ENCODE results near the gene VTI1B. TPM values are rescaled to one million over a fixed set of nuclear protein-coding genes. Genes with fewer than 3 reads are reported as not detected.
"Not testable (repeated sequence)": the region's sequence is repeated elsewhere in the genome, so short reads cannot be mapped to it uniquely, and the experiment has no call there.

Gene VTI1B
- total RNA-seq, 1 donor from 2014 or later, result 62.1 TPM

DNA sequence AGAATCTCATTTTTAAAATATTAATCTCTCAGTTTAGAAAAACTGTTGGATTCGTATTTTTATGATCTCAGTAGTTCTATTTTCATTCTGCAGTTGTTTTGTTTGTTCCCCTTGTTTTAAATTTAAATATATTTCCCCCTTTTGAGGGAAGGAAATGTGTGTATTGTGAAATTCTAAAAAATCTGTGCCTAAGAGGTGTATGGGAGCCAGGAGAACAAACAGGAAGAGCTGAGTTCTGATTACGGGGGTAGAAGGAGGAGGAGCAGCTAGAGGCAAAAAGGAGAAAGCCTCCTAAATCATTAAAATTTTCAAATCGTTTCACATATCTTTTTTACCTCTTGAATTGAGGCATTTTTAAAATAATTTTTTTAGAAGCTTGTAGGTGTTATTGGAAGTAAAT lies 29.6 kb upstream of the VTI1B start:
- no peaks in the 10 kb centered on the region for H3K4me1 ChIP-seq
- H3K36me3 ChIP-seq, result no peaks in the 10 kb centered on the region
- no peaks in the 10 kb centered on the region for H3K27me3 ChIP-seq
- no peak for DNase-seq (ENCODE audit: extremely low spot score in 2 of 2)
- H3K27ac ChIP-seq, result no peak overlapping the region
- H3K4me3 ChIP-seq, result no peak overlapping the region
- TF ChIP-seq, protein P1, sequence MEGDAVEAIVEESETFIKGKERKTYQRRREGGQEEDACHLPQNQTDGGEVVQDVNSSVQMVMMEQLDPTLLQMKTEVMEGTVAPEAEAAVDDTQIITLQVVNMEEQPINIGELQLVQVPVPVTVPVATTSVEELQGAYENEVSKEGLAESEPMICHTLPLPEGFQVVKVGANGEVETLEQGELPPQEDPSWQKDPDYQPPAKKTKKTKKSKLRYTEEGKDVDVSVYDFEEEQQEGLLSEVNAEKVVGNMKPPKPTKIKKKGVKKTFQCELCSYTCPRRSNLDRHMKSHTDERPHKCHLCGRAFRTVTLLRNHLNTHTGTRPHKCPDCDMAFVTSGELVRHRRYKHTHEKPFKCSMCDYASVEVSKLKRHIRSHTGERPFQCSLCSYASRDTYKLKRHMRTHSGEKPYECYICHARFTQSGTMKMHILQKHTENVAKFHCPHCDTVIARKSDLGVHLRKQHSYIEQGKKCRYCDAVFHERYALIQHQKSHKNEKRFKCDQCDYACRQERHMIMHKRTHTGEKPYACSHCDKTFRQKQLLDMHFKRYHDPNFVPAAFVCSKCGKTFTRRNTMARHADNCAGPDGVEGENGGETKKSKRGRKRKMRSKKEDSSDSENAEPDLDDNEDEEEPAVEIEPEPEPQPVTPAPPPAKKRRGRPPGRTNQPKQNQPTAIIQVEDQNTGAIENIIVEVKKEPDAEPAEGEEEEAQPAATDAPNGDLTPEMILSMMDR (IDR thresholded peaks at IDR 0.05), result no peak
- TF ChIP-seq POLR2AphosphoS5 (IDR thresholded peaks at IDR 0.05; ENCODE audit: insufficient read depth in 1 of 2, low read depth in 1 of 2) (no peak), POLR2A (IDR thresholded peaks at IDR 0.05) (no peak)
- H3K9me3 ChIP-seq, result no peaks in the 10 kb centered on the region
- intact Hi-C loops (cut with DNase I), result loop anchor here (10.0 kb wide), 1 partner anchor 119 kb away; no protein-coding TSS in a partner anchor

DNA sequence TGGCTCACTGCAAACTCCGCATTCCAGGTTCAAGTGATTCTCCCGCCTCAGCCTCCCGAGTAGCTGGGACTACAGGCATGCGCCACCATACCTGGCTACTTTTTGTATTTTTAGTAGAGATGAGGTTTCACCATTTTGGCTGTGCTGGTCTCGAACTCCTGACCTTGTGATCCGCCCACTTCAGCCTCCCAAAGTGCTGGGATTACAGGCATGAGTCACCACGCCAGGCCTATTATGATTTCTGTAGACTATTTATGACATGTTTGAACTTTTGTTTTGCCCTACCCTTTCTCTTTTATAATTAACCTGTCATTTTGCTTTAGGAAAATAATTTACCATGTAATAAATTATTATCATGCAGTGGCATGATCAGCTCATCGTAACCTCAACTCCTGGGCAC lies 27.1 kb upstream of the VTI1B start, which contains the start of gene RDH12:
TSS of gene RDH12 (plus strand) at position 395 of the 400 bp plus-strand sequence. CDS start 20,757 bp downstream, outside the sequence.
- not testable (repeated sequence) for H3K27ac ChIP-seq; H3K27me3 ChIP-seq; DNase-seq (ENCODE audit: extremely low spot score in 2 of 2); H3K4me3 ChIP-seq; H3K36me3 ChIP-seq; H3K9me3 ChIP-seq; H3K4me1 ChIP-seq
- intact Hi-C loops (cut with DNase I), result loop anchor here (10.0 kb wide), 1 partner anchor 117 kb away; no protein-coding TSS in a partner anchor

DNA sequence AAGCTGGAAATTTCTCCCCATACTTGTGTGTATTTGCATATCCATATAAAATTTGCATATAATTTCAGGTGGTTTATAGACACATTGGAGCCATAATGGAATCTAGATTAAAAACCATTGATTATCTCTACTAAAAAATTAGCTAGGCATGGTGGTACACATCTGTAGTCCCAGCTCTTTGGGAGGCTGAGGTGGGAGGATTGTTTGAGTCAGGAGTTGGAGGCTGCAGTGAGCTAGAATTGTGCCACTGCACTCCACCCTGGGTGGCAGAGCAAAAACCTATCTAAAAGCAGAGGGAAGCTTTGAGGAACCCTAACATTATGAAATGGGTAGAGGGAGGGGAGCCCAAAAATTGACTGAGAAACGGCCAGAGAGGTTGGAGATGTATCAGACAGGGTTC lies 23.7 kb upstream of the VTI1B start:
- intact Hi-C loops (cut with DNase I), result no loop called here
- TF ChIP-seq POLR2AphosphoS5 (IDR thresholded peaks at IDR 0.05; ENCODE audit: insufficient read depth in 1 of 2, low read depth in 1 of 2) (no peak), POLR2A (IDR thresholded peaks at IDR 0.05) (no peak)
- TF ChIP-seq, protein P1 (IDR thresholded peaks at IDR 0.05), result no peak
- Histone ChIP-seq H3K27me3 (no peaks in the 10 kb centered on the region), H3K36me3 (no peaks in the 10 kb centered on the region), H3K4me1 (peaks cover 17% of the 10 kb centered on the region), H3K9me3 (no peaks in the 10 kb centered on the region), H3K27ac (no peak overlapping the region), H3K4me3 (no peak overlapping the region)
- no peak for DNase-seq (ENCODE audit: extremely low spot score in 2 of 2)

DNA sequence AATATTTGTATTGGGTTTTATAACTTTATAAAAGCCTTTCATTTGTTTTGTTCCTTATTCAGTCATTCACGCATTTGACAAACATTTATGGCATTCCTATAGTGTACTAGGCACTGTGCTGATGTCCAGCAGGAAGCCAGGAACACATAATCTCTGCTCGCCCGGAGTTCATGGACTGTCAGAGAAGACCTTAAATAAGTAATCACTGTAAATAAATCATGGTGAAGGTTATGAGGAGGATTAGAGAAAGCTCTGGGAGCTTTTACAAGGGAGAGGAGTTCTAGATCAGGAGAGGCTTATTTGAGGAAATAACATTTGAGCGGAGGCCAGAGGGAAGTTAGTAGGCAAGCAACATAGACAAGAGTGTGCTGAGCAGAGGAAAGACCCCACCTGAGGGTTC lies 22.6 kb upstream of the VTI1B start:
- no peak for TF ChIP-seq POLR2AphosphoS5 (IDR thresholded peaks at IDR 0.05; ENCODE audit: insufficient read depth in 1 of 2, low read depth in 1 of 2)
- no peak for TF ChIP-seq POLR2A (IDR thresholded peaks at IDR 0.05)
- TF ChIP-seq, protein P1 (IDR thresholded peaks at IDR 0.05), result no peak
- H3K9me3 ChIP-seq, result no peaks in the 10 kb centered on the region
- no peak overlapping the region for H3K4me3 ChIP-seq
- H3K27me3 ChIP-seq, result no peaks in the 10 kb centered on the region
- peaks cover 0 to 1% of the 10 kb centered on the region in 2 donors for H3K36me3 ChIP-seq
- intact Hi-C loops (cut with DNase I), result no loop called here
- no peak for DNase-seq (ENCODE audit: extremely low spot score in 2 of 2)
- H3K4me1 ChIP-seq, result peaks cover 18% of the 10 kb centered on the region
- H3K27ac ChIP-seq, result no peak overlapping the region

DNA sequence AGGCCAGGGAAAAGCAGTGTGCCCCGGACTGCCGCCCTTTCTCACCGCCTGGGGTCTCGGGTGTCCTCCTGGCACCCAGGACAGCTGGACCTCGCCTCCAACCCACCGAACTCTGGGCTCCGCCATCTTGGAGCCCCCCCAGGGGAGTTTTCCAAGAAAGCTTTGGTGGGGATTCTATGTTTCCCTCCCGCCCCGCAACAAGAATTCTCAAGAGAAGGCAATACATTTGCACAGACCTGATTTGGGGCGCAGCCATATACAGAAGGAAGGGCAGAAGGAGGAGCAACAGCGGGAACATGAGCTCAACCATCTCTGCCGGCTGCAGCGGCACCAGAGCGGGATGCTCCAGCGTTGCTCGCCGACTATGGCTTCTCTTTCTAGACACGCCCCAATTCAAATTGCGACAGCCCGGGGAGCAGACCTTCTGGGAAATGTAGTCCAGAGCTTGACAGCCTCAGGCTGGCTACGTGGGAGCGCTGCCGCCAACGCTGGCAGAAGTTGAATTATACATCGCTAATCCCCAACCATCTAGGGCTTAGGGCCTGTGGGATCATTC lies 21.0 kb upstream of the VTI1B start, which contains the start of gene RDH11:
TSS of gene RDH11 (minus strand) at position 371 of the 556 bp plus-strand sequence. CDS start at position 310, 61 bp downstream.
- Histone ChIP-seq H3K9me3 (no peaks in the 10 kb centered on the region), H3K27ac (peak within 1 kb of the TSS; percentile 80), H3K27me3 (no peaks in the 10 kb centered on the region), H3K36me3 (peaks cover 0 to 16% of the 10 kb centered on the region in 2 donors), H3K4me1 (peaks cover 18% of the 10 kb centered on the region), H3K4me3 (peak within 1 kb of the TSS; percentile 79 to 86)
- intact Hi-C loops (cut with DNase I), result no loop called here
- TF ChIP-seq, protein P1 (IDR thresholded peaks at IDR 0.05), result no peak
- peak; percentile 81 to 97 for TF ChIP-seq POLR2AphosphoS5 (IDR thresholded peaks at IDR 0.05; ENCODE audit: insufficient read depth in 1 of 2, low read depth in 1 of 2)
- peak in 1 of 2 donors; percentile 79 for TF ChIP-seq POLR2A (IDR thresholded peaks at IDR 0.05)
- peak in 1 of 2 donors; percentile 92 for DNase-seq (ENCODE audit: extremely low spot score in 2 of 2)

Measured in vagina (tissue), 2 donors.